ENCODE measurements around the gene GDPD2.
A peak's percentile ranks its signal among the peaks of the same experiment; 100 is the strongest.

Gene GDPD2

DNA sequence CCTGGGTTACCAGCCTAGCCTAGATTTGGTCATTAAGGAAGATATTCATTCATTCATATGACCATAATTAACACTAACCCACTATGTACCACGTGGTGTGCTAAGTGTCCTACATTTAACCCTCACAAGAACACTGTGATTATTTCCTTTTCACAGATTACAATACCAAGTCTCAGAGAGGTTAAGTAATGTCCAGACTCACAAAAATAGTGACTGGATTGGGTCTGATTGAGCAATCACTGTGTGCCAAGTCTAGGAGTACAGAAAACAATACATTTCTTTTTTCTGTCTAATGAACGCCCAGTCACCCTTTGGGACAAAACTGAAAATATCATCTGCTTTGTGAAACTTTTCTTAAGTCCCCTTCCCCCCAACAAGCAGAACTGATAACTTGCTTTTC is 13.9 kb downstream of the GDPD2 start:
- no peak for DNase-seq (ENCODE audit: low read depth in 3 of 3)

DNA sequence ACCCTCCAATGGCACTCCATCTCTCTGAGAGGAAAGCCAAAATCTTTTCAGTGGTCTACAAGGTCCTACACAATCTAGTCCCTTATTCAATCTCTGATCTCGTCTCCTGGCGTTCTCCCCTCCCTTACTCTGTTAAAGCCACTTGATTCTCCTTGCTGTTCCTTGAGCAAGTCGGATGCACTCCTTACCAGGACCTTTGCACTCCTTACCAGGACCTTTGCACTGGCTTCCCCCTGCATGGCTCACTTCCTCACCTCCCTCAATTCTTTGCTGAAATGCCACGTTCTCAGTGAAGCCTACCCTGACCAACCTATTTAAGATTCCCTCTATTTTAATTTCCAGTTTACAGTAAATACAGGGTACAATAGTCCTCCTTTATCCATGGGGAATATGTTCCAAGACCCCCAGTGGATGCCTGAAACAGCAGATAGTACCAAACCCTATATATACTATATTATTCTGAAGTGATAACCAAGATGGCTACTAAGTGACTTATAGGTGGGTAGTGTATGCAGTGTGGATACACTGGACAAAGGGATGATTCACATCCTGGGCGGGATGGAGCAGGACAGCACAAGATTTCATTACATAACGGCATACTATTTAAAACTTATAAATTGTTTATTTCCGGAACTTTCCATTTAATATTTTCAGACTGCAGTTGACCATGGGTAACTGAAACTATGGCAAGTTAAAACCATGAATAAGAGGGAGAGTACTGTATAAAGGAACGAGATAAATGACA is 15.0 kb downstream of the GDPD2 start:
- no peak for DNase-seq (ENCODE audit: low read depth in 3 of 3)

- no peak for DNase-seq (ENCODE audit: low read depth in 3 of 3)
Measured at GRCh38 chrX:70439016-70439415, 15.9 kb downstream of the GDPD2 start.

DNA sequence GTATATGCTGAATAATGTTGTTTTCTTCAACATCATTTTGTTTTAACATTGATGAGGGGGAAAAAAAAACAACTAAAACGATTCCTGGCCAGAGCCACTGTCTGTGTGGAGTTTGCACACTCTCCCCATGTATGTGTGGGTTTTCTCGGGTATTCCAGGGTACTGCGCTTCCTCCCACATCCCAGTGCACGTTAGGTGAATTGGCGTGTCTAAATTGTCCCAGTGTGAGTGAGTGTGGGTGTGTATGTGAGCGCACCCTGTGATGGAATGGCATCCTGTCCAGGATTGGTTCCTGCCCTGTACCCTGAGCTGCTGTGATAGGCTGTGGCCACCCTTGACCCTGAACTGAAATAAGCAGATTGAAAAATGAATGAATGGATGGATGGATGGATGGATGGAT is 19.1 kb downstream of the GDPD2 start:
- DNase-seq (ENCODE audit: low read depth in 3 of 3), result no peak

DNA sequence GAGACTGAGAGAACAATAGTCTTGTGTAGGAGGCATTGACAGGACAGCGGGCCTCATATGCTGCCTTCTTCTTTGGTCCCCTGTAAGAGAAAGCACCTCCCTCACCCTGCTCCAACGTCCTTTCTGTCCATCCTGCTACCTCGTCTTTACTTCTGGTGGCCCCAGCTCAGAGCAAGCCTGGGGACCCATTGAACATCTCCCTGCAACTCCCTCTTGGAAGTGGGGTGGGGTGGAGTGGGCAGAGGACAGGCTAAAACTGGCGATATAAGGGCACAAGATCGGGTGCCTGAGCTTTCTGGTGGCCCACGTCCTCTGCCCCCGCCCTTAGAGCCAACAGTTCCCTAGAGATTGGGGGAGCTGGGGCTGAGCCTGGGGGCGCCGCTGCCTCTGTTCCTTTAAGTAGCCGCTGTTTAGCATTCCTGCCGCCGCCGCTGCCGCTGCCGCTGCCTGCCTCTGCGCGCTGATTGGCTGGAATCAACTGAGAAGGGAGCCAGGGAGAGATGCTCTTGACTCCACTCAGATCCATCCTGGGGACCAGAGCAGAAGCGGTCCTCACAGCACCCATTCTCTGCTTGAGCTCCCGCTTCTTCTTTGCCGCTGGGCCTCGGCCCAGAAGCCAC is 21.3 kb downstream of the GDPD2 start, which contains the start of gene DLG3:
DLG3 (plus strand) TSS at position 510 of the 620 bp plus-strand sequence. CDS start 367 bp downstream, outside the sequence.
- no peak for DNase-seq (ENCODE audit: low read depth in 3 of 3)

- no peak for DNase-seq (ENCODE audit: low read depth in 3 of 3)
Measured at GRCh38 chrX:70444946-70445656, 22.0 kb downstream of the GDPD2 start.

- DNase-seq (ENCODE audit: low read depth in 3 of 3), result no peak
Measured at GRCh38 chrX:70445951-70446350, 22.8 kb downstream of the GDPD2 start.

DNA sequence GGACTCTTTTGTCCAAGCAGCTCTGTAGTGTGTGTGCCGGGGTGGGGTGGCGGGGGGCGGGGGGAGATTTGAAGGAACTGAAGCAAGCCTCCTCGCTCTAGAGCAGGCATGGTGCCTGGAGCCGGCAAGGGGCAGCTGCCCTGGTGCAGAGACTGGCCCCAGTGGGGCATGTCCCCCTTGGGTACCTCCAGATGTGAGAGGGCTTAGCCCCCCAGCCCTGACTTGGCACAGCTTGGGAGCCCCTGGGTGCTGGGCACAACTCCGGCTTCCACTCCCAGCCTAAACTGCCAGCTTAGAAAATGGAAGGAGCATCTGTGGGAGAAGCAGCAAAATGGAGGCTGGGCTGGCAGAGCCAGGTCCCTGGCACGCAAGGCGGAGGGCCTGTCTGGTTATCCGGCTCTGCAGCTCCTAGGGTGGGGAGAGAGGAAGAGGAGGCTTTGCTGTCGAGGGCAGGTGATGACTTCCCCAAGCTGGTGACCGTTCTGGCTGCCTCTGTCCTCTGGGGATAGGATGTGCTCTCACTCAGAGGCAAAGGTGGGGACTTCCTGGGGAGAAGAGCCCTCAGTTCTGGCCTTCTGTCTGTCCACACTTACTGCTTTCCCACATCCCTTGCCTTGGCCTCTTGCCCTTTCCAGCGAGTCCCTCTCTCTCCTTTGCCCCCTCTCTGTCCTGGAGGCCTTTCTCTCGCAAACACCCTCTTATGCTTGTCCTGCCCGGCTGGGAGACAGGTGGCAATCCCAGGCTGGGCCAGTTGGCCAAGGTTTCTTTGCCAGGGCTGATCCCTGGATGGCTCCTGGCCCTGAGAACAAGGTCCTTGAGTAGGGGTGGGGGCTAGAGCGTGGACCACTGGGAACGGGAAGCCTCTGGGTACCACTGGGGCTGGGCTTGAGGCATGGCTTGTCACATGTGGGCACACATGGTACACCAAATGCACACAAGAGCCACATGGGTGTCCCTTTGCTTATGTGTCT is 23.6 kb downstream of the GDPD2 start:
- no peak for DNase-seq (ENCODE audit: low read depth in 3 of 3)

DNA sequence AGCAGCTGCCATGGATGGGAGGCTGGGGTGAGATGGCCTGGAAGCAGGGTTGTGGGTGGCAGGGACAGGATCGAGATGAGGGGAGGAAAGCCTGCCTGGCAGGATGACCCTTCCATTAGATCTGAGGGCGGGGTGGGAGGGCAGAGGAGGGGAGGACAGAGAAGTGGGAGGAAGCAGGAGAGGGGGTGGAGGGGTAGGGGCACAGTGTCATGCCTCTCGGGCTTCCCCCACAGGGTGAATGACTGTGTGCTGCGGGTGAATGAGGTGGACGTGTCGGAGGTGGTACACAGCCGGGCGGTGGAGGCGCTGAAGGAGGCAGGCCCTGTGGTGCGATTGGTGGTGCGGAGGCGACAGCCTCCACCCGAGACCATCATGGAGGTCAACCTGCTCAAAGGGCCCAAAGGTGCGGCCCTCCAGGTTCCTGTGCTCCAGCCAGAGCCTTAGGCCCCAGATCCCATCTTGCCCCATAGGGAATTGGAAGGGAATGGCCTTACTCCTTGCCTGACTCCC is 26.4 kb downstream of the GDPD2 start:
- no peak for DNase-seq (ENCODE audit: low read depth in 3 of 3)

- DNase-seq (ENCODE audit: low read depth in 3 of 3), result peak in 1 of 3 experiments; percentile 28
Measured at GRCh38 chrX:70452143-70452733, 29.1 kb downstream of the GDPD2 start.

GRCh38 chrX:70453024-70453618 is 30.0 kb downstream of the GDPD2 start:
- no peak for DNase-seq (ENCODE audit: low read depth in 3 of 3)

DNA sequence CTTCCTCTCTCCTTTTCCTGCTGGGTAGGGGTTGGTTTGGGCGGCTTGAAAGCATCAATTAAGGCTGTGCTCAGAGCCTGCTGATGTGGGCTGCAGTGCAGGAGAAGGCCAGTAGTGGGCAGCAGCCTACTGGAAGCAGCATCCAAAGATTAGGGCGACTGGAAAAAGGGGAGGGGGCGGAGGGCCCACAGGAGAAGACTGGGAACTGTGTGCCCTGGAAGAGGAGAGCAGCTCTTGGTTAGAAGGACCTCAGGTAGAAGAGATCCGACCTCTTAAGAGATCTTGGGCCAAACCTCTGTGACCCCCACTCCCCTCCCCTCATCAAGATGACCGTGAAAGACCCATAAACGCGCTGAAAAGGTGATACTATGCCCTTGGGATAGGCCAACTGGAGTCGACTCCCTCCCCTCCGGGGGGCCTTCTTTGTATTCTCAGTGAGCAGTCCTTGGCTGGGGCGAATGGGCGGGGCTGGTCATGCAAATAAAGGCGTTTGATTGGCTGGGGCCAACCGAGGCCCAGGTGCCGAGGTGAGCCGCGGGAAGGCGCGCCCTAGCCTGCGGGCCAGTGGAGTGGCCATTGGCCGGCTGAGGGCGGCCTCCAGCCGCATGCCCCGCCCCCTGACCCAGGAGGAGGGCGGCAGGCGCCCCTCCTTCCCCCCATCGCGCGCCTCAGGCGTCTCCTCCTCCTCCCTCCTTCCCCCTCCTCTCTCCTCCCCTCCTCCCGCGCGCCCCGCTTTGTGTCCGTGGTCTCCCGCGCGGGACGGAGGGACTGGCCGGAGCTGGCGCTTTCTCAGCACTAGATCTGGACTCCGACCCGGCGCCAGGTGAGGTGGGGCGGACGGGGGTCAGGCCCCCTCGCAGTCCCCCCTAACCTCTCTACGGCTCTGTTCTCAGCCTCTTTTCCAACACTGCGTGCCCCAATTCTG is 31.6 kb downstream of the GDPD2 start:
- peak in 1 of 3 experiments; percentile 35 for DNase-seq (ENCODE audit: low read depth in 3 of 3)

DNA sequence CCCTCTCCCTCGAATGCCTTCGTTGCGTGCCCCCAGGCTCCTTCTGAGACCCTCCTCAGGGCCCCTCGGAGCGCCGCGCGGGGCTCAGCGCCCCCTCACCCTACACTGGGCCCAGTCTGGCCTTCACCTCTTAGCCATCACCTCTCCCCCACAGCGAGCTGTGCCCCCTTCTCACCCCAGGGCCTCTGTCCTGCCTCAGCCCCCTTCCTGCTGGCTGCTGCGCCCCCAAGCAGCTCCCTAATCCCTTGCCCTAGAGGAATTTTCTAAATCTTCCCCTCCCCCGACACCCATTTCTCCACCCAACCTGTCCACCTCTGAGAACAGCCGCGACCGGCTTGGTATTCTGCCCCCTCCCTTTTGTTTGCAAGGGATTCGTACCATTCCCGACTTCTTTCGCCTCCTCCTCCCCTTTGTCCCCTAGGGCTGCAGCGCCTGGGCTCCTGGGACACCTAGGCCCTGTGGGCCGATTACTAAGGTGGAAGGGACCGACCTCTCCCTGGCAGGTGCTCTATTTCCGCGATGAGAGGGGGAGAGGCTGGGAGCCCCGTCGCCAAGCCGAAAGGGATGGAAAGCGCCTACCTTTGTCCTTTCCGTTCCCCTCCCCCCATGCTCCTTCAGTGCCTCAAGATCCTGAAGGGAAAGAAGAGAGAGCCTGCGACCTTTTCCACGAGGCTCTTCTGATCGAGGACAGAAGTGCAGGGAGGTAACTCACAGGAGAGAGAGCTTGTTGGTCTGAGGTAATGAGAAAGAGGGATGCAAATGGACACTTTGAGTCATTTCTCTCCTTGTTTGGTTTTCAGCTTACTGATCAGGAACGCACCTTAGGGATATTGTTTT is 32.5 kb downstream of the GDPD2 start:
- no peak for DNase-seq (ENCODE audit: low read depth in 3 of 3)

- no peak for DNase-seq (ENCODE audit: low read depth in 3 of 3)
Measured at GRCh38 chrX:70456256-70456655, 33.1 kb downstream of the GDPD2 start.

GRCh38 chrX:70461026-70461425 is 37.9 kb downstream of the GDPD2 start:
- no peak for DNase-seq (ENCODE audit: low read depth in 3 of 3)

DNA sequence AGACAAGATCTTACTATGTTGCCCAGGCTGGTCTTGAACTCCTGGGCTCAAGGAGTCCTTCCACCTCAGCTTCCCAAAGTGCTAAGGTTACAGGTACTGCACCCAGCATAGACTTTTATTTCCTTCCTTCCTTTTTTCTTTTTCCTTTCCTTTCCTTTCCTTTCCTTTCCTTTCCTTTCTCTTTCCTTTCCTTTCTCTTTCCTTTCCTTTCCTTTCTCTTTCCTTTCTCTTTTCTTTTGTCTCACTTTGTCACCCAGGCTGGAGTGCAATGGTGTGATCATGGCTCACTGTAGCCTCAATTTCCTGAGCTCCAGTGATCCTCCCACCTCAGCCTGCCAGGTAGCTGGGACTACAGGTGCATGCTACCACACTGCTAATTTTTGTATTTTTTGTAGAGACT is 40.9 kb downstream of the GDPD2 start:
- no peak for DNase-seq (ENCODE audit: low read depth in 3 of 3)

GRCh38 chrX:70466968-70467367 is 43.9 kb downstream of the GDPD2 start:
- no peak for DNase-seq (ENCODE audit: low read depth in 3 of 3)

DNA sequence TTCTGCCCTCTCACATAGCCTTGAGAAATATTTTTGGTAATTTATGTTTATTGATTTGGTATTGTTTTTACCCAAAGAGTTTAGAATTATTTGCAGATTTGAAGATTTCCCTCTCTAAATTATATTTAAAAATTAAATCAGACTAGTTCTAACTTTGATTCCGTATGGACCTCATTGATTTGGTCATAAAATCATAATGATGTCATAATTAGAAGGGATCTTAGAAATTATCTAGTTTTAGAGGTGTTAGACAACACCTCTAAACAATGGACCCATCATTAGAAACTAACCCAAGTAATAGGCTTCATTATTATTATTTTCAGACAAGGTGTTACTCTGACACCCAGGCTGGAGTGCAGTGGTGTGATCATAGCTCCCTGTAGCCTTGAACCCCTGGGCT is 45.6 kb downstream of the GDPD2 start:
- DNase-seq (ENCODE audit: low read depth in 3 of 3), result no peak
